HCT116 (cell line): Measurements from ENCODE around the gene KCNQ1OT1. TPM values are rescaled to one million over a fixed set of nuclear protein-coding genes. Genes with fewer than 3 reads are reported as not detected.

ENCODE experiments used
- ATAC-seq: fragments of 200-7000 bp; cut with Tn5 transposase; 2 replicates; pipeline ENCODE4 v1.9.1; 2020; ENCODE audit warnings: mild to moderate bottlenecking, moderate library complexity
- BruUV-seq: library from RNA; stranded (reverse); fragments of 400-500 nt; replicated peaks from 2 replicates; lab custom pipeline; 2021; lab: Mats Ljungman, UMichigan
- CTCF ChIA-PET: fragments of 300-600 bp; sonication (Branson Sonifier 250); formaldehyde crosslinking; loops from one replicate; lab custom pipeline; 2021; ENCODE audit warnings: antibody characterized with exemption; lab: Charles Lee
- POLR2A ChIA-PET: fragments of 300-600, 350-600 bp; sonication (Branson Sonifier 250); formaldehyde crosslinking; loops from one replicate; lab custom pipeline; 2021; ENCODE audit warnings: antibody characterized with exemption; lab: Charles Lee
- RAD21 ChIA-PET, 2 experiments: fragments of 300-600 bp; sonication (Branson Sonifier 250); formaldehyde crosslinking; loops; one replicate each; lab custom pipeline; 2023; ENCODE audit warnings: low total read pairs in 2 of 2; ENCODE audit not compliant: uncharacterized antibody in 2 of 2, unreplicated experiment in 2 of 2, low non-redundant PET in 1 of 2; lab: Charles Lee
- DNase-seq: peaks from one replicate; pipeline ENCODE4 v3.0.0-alpha.2; 2010; ENCODE audit warnings: low read depth, low spot score
- H2AFZ ChIP-seq: fragments of 200-600 bp; shearing (Covaris generic), sonication (generic); 2 replicates; pipeline ENCODE4 v1.6.1; 2017; ENCODE audit warnings: low read depth, mixed run types, mixed read lengths, antibody characterized with exemption, low read length; ENCODE audit not compliant: poor library complexity, severe bottlenecking
- H3K27ac ChIP-seq: 2 replicates; pipeline ENCODE4 v1.5.1; 2012; ENCODE audit warnings: low read depth, low read length
- H3K27me3 ChIP-seq: fragments of 200-600 bp; sonication (generic); 2 replicates; pipeline ENCODE4 v1.6.1; 2016; ENCODE audit warnings: mixed run types, low read length, mixed read lengths; ENCODE audit not compliant: insufficient read depth
- H3K36me3 ChIP-seq, 2 experiments: fragments of 200-500 bp in 1 of 2; fragments of 200-600 bp in 1 of 2; sonication (Bioruptor generic) in 1 of 2; sonication (generic) in 1 of 2; 2 replicates each; pipeline versions ENCODE4 v1.5.1 to v1.6.1; 2014 to 2016; ENCODE audit warnings: low read length in 2 of 2, inconsistent platforms in 1 of 2, mixed read lengths in 1 of 2, mixed run types in 1 of 2; ENCODE audit not compliant: insufficient read depth in 2 of 2, control insufficient read depth in 1 of 2
- H3K4me1 ChIP-seq, 2 experiments: fragments of 200-600 bp in 1 of 2; sonication (generic) in 1 of 2; 2 replicates each; pipeline versions ENCODE4 v1.5.1 to v1.6.1; 2012 to 2017; ENCODE audit warnings: low read length in 2 of 2, inconsistent platforms in 1 of 2, mild to moderate bottlenecking in 1 of 2, mixed read lengths in 1 of 2, mixed run types in 1 of 2, moderate library complexity in 1 of 2; ENCODE audit not compliant: insufficient read depth in 2 of 2, control insufficient read depth in 1 of 2
- H3K4me2 ChIP-seq: fragments of 200-600 bp; sonication (generic); 2 replicates; pipeline ENCODE4 v1.6.1; 2017; ENCODE audit warnings: mixed run types, low read length, mixed read lengths
- H3K4me3 ChIP-seq, 2 experiments: fragments of 200-600 bp in 1 of 2; sonication (generic) in 1 of 2; replicated peaks in 1 of 2; 2 replicates each; pipeline ENCODE4 v1.5.1; 2011 to 2016; ENCODE audit warnings: low read length in 2 of 2, control low read depth in 1 of 2, low read depth in 1 of 2, mild to moderate bottlenecking in 1 of 2, mixed read lengths in 1 of 2, mixed run types in 1 of 2
- H3K79me2 ChIP-seq: fragments of 200-600 bp; sonication (generic); 2 replicates; pipeline ENCODE4 v1.6.1; 2017; ENCODE audit warnings: mild to moderate bottlenecking, mixed run types, low read length, moderate library complexity, mixed read lengths; ENCODE audit not compliant: insufficient read depth
- H3K9ac ChIP-seq: fragments of 200-600 bp; sonication (generic); 2 replicates; pipeline ENCODE4 v1.6.1; 2016; ENCODE audit warnings: low read length, mixed read lengths
- H3K9me2 ChIP-seq: fragments of 200-600 bp; sonication (generic), shearing (Covaris generic); 2 replicates; pipeline ENCODE4 v1.6.1; 2017; ENCODE audit warnings: mixed run types, mild to moderate bottlenecking, moderate library complexity; ENCODE audit not compliant: insufficient read depth
- H3K9me3 ChIP-seq, 2 experiments: fragments of 200-500 bp in 1 of 2; fragments of 200-600 bp in 1 of 2; sonication (Bioruptor generic) in 1 of 2; sonication (generic) in 1 of 2; 2 replicates each; pipeline ENCODE4 v1.6.1; 2014 to 2017; ENCODE audit warnings: low read length in 2 of 2, mixed read lengths in 2 of 2, inconsistent platforms in 1 of 2, low read depth in 1 of 2, mild to moderate bottlenecking in 1 of 2, mixed run types in 1 of 2, moderate library complexity in 1 of 2; ENCODE audit not compliant: control insufficient read depth in 1 of 2, insufficient read depth in 1 of 2
- H4K20me1 ChIP-seq: fragments of 200-600 bp; sonication (generic), shearing (Covaris generic); 2 replicates; pipeline ENCODE4 v1.6.1; 2017; ENCODE audit warnings: mixed run types, mild to moderate bottlenecking, moderate library complexity; ENCODE audit not compliant: insufficient read depth
- ATF3 ChIP-seq: IDR thresholded peaks from 2 replicates; pipeline ENCODE4 v1.6.1; 2012
- ELF1 ChIP-seq: IDR thresholded peaks from 2 replicates; pipeline ENCODE4 v1.6.1; 2012; ENCODE audit warnings: low read depth, borderline replicate concordance
- EZH2 ChIP-seq: fragments of 200-600 bp; sonication (generic); IDR thresholded peaks from 2 replicates; pipeline ENCODE4 v1.6.1; 2017; ENCODE audit warnings: antibody characterized with exemption, mixed run types
- EZH2phosphoT487 ChIP-seq: fragments of 200-600 bp; IDR thresholded peaks from 2 replicates; pipeline ENCODE4 v1.6.1; 2018; ENCODE audit warnings: antibody characterized with exemption, borderline replicate concordance
- POLR2A ChIP-seq: IDR thresholded peaks from 2 replicates; pipeline ENCODE4 v1.7.0; 2011; ENCODE audit warnings: borderline replicate concordance; ENCODE audit not compliant: insufficient read depth, insufficient read length; ENCODE audit errors: extremely low read depth
- POLR2AphosphoS5 ChIP-seq: IDR thresholded peaks from 2 replicates; pipeline ENCODE4 v1.6.1; 2011; ENCODE audit warnings: mild to moderate bottlenecking, low read depth, low read length, moderate library complexity
- SIN3A ChIP-seq: IDR thresholded peaks from 2 replicates; pipeline ENCODE4 v1.6.1; 2012; ENCODE audit warnings: low read depth
- SRF ChIP-seq: IDR thresholded peaks from 2 replicates; pipeline ENCODE4 v1.6.1; 2012; ENCODE audit warnings: low read depth
- intact Hi-C: fragments of 100-400 bp; cut with micrococcal nuclease; formaldehyde crosslinking; loops from 2 replicates; pipeline ENCODE4 v1.10.0; 2022
- total RNA-seq: library from RNA; stranded (reverse); gene quantifications from one replicate; pipeline ENCODE4 v1.2.1, GENCODE V29; 2021; ENCODE audit not compliant: unreplicated experiment

Gene KCNQ1OT1
- total RNA-seq, 1 experiment from 2014 or later: 1.1 TPM

- RAD21 ChIA-PET: no interaction called here
Observed at GRCh38 chr11:2734181-2735052, 34.6 kb upstream of the KCNQ1OT1 start.

GRCh38 chr11:2732940-2733628, 33.3 kb upstream of the KCNQ1OT1 start:
- no peaks in the 10 kb centered on the region for H4K20me1 ChIP-seq
- no peaks in the 10 kb centered on the region for H3K27me3 ChIP-seq
- H3K79me2 ChIP-seq: no peaks in the 10 kb centered on the region
- RAD21 ChIA-PET: no interaction called here
- intact Hi-C loops: no loop called here
- peaks cover 0 to 5% of the 10 kb centered on the region in 2 experiments; a peak in 1 of 4 replicates for H3K4me1 ChIP-seq
- no peak overlapping the region for H3K4me3 ChIP-seq
- DNase-seq: no peak
- TF ChIP-seq ELF1 (no peak), EZH2phosphoT487 (no peak), POLR2A (no peak), EZH2 (no peak), ATF3 (no peak)
- TF ChIP-seq, all 23 proteins: peak for 0
- no peak overlapping the region for H3K27ac ChIP-seq
- ChIA-PET CTCF (no interaction called here), POLR2A (no interaction called here)
- H3K4me2 ChIP-seq: no peak overlapping the region
- H3K36me3 ChIP-seq: no peaks in the 10 kb centered on the region
- H3K9me2 ChIP-seq: no peaks in the 10 kb centered on the region
- no TSS peak for BruUV-seq
- H3K9ac ChIP-seq: no peak overlapping the region
- H3K9me3 ChIP-seq: no peaks in the 10 kb centered on the region
- ATAC-seq: no peak
- H2AFZ ChIP-seq: no peak overlapping the region

More at GRCh38 chr11:2734181-2735052, 34.6 kb upstream of the KCNQ1OT1 start:
- no peak overlapping the region for H3K27ac ChIP-seq
- H3K9me3 ChIP-seq: no peaks in the 10 kb centered on the region
- H3K9ac ChIP-seq: no peak overlapping the region
- no peaks in the 10 kb centered on the region for H3K79me2 ChIP-seq
- peaks cover 0 to 5% of the 10 kb centered on the region in 2 experiments; a peak in 1 of 4 replicates for H3K4me1 ChIP-seq
- no TSS peak for BruUV-seq
- no peaks in the 10 kb centered on the region for H3K9me2 ChIP-seq
- ATAC-seq (no peak), DNase-seq (no peak)
- no peaks in the 10 kb centered on the region for H3K27me3 ChIP-seq
- no peak overlapping the region for H3K4me2 ChIP-seq
- POLR2A ChIA-PET: no interaction called here
- no peaks in the 10 kb centered on the region for H3K36me3 ChIP-seq
- H2AFZ ChIP-seq: no peak overlapping the region
- TF ChIP-seq SRF (no peak), POLR2AphosphoS5 (no peak), POLR2A (no peak), SIN3A (no peak)
- CTCF ChIA-PET: no interaction called here
- no peaks in the 10 kb centered on the region for H4K20me1 ChIP-seq
- intact Hi-C loops: no loop called here
- H3K4me3 ChIP-seq: no peak overlapping the region
